ENCODE results near the gene TMEM252. TPM values are rescaled to one million over a fixed set of nuclear protein-coding genes. Genes with fewer than 3 reads are reported as not detected.

The TMEM252 gene
- total and polyA plus RNA-seq, 7 donors = not detected

- H3K9me3 ChIP-seq = no peaks in the 10 kb centered on the region
- intact Hi-C loops (cut with DNase I) = loop anchor here (10.0 kb wide), 1 partner anchor 208 kb away; the partner anchor contains the start of gene PGM5
- peaks cover 0 to 32% (median 18%) of the 10 kb centered on the region in 4 donors for H3K4me1 ChIP-seq
Observed at GRCh38 chr9:68562461-68562860, 21.8 kb upstream of the TMEM252 start.

GRCh38 chr9:68560071-68560844, 19.6 kb upstream of the TMEM252 start:
- 34 to 58% methylated on average over 14 of the region's 14 CpGs for WGBS, 2 donors
- H3K27ac ChIP-seq = peak overlapping the region; percentile 42 to 79 (median 58)
- no peaks in the 10 kb centered on the region for H3K9me3 ChIP-seq
- peak; percentile 83 for DNase-seq
- peaks cover 0 to 32% (median 18%) of the 10 kb centered on the region in 4 donors for H3K4me1 ChIP-seq
- intact Hi-C loops (cut with DNase I) = loop anchor here (10.0 kb wide), 1 partner anchor 205 kb away; the partner anchor contains the start of gene PGM5
- H3K4me3 ChIP-seq = no peak overlapping the region
- TF ChIP-seq POLR2A (IDR thresholded peaks at IDR 0.05) (no peak), EP300 (IDR thresholded peaks at IDR 0.05) (no peak), POLR2AphosphoS5 (IDR thresholded peaks at IDR 0.05) (peak in 1 of 4 donors; percentile 7)
- TF ChIP-seq, protein P1, sequence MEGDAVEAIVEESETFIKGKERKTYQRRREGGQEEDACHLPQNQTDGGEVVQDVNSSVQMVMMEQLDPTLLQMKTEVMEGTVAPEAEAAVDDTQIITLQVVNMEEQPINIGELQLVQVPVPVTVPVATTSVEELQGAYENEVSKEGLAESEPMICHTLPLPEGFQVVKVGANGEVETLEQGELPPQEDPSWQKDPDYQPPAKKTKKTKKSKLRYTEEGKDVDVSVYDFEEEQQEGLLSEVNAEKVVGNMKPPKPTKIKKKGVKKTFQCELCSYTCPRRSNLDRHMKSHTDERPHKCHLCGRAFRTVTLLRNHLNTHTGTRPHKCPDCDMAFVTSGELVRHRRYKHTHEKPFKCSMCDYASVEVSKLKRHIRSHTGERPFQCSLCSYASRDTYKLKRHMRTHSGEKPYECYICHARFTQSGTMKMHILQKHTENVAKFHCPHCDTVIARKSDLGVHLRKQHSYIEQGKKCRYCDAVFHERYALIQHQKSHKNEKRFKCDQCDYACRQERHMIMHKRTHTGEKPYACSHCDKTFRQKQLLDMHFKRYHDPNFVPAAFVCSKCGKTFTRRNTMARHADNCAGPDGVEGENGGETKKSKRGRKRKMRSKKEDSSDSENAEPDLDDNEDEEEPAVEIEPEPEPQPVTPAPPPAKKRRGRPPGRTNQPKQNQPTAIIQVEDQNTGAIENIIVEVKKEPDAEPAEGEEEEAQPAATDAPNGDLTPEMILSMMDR (IDR thresholded peaks at IDR 0.05) = peak in 2 of 4 experiments; percentile 15 to 27
- H3K27me3 ChIP-seq = no peaks in the 10 kb centered on the region
- H3K36me3 ChIP-seq = no peaks in the 10 kb centered on the region

More at GRCh38 chr9:68562461-68562860, 21.8 kb upstream of the TMEM252 start:
- TF ChIP-seq EP300 (IDR thresholded peaks at IDR 0.05) (no peak), POLR2AphosphoS5 (IDR thresholded peaks at IDR 0.05) (no peak), POLR2A (IDR thresholded peaks at IDR 0.05) (no peak)
- TF ChIP-seq, protein P1 (IDR thresholded peaks at IDR 0.05) = no peak
- Histone ChIP-seq H3K27me3 (no peaks in the 10 kb centered on the region), H3K4me3 (no peak overlapping the region), H3K27ac (no peak overlapping the region), H3K36me3 (no peaks in the 10 kb centered on the region)
- WGBS, 2 donors = 69 to 88% methylated on average over 2 of the region's 2 CpGs
- no peak for DNase-seq

- peak overlapping the region in 1 of 4 donors; percentile 79 for H3K27ac ChIP-seq
- no peaks in the 10 kb centered on the region for H3K36me3 ChIP-seq
- DNase-seq = no peak
- peaks cover 0 to 29% (median 14%) of the 10 kb centered on the region in 4 donors for H3K4me1 ChIP-seq
- WGBS, 2 donors = 94 to 98% methylated on average over 5 of the region's 5 CpGs
- H3K4me3 ChIP-seq = no peak overlapping the region
- no peaks in the 10 kb centered on the region for H3K27me3 ChIP-seq
- H3K9me3 ChIP-seq = no peaks in the 10 kb centered on the region
- TF ChIP-seq POLR2AphosphoS5 (IDR thresholded peaks at IDR 0.05) (no peak), EP300 (IDR thresholded peaks at IDR 0.05) (no peak), POLR2A (IDR thresholded peaks at IDR 0.05) (no peak)
- TF ChIP-seq, protein P1 (IDR thresholded peaks at IDR 0.05) = no peak
- intact Hi-C loops (cut with DNase I) = no loop called here
Observed at GRCh38 chr9:68558545-68558944, 17.9 kb upstream of the TMEM252 start.

DNA sequence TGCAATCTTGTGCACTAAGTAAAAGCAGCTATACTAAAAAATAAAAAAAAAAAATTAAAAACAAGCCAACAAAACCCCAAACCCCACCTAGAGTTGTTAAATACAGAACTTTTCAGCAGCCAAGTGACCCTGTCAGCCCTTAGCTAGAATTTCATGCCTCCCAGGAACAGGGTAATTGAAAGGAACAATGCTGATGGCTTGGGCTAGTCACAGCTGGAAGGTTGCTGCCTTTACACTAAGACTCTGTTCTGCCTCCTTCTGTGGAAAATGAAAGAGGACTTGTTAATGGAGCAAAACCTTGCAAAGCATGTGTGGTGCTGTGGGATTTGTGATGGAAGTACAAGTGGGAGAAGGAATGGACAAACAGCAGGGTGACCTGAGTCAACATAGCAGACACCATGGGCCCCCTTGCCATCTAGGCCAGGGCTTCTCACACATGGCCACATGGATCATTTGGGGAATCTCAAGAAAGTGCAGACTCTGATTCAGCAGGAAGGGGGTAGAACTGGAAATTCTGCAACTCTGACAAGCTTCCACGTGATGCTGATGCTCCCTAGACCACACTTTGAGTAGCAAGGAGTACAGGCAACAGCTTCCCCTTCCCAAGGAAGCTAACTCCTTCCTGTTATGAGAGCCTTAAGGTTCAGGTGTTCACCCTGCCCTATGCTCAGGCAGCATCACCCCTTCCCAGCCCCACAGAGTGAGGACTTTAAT, 14.9 kb upstream of the TMEM252 start:
- Histone ChIP-seq H3K9me3 (no peaks in the 10 kb centered on the region), H3K27ac (no peak overlapping the region), H3K27me3 (no peaks in the 10 kb centered on the region), H3K4me1 (peaks cover 0 to 45% (median 28%) of the 10 kb centered on the region in 4 donors), H3K36me3 (no peaks in the 10 kb centered on the region), H3K4me3 (no peak overlapping the region)
- no peak for DNase-seq
- TF ChIP-seq EP300 (IDR thresholded peaks at IDR 0.05) (no peak), POLR2AphosphoS5 (IDR thresholded peaks at IDR 0.05) (no peak)
- WGBS, 2 donors = 71 to 83% methylated on average over 1 of the region's 1 CpG
- intact Hi-C loops (cut with DNase I) = no loop called here
